Colonic mucosa (tissue), 4 donors: ENCODE results near the gene ZNF385B. TPM values are rescaled to one million over a fixed set of nuclear protein-coding genes. Genes with fewer than 3 reads are reported as not detected.

Experiments
- DNase-seq: peaks from one replicate; pipeline ENCODE4 v3.0.0-alpha.2; 2020
- H3K27ac ChIP-seq: fragments of 200-600 bp; one replicate; pipeline ENCODE4 v1.8.0; 2021
- H3K27me3 ChIP-seq: fragments of 200-600 bp; one replicate; pipeline ENCODE4 v1.8.0; 2021
- H3K36me3 ChIP-seq: fragments of 200-600 bp; one replicate; pipeline ENCODE4 v1.8.0; 2021
- H3K4me1 ChIP-seq: fragments of 200-600 bp; one replicate; pipeline ENCODE4 v1.8.0; 2021; ENCODE audit warnings: mild to moderate bottlenecking
- H3K4me3 ChIP-seq: fragments of 200-600 bp; one replicate; pipeline ENCODE4 v1.8.0; 2021
- H3K9ac ChIP-seq, 2 donors: one replicate each; pipeline ENCODE4 v1.7.0; 2013; ENCODE audit warnings: control low read depth in 2 of 2, low read depth in 2 of 2, low read length in 2 of 2
- H3K9me3 ChIP-seq: fragments of 200-600 bp; one replicate; pipeline ENCODE4 v1.8.0; 2021
- CTCF ChIP-seq: fragments of 200-600 bp; IDR thresholded peaks from one replicate; pipeline ENCODE4 v1.8.0; 2022; ENCODE audit warnings: antibody characterized with exemption, mild to moderate bottlenecking
- intact Hi-C: fragments of 100-400 bp; cut with DNase I; formaldehyde crosslinking; loops from one replicate; pipeline ENCODE4 v1.14.1; 2022
- total RNA-seq, 2 donors: library from RNA; stranded (reverse); fragmentation: NEBNext Ultra II Directional in 1 of 2; extraction: Animal tissue kit (Norgen Biotek cat#: 25700) in 1 of 2; gene quantifications; one replicate each; pipeline ENCODE4 v1.2.1, GENCODE V29; 2021
- donor health status: healthy.
- donor health status: DM: no; HTN: no; CAD: no.
- donor health status: DM: no; HTN: no; CAD: no.

Gene ZNF385B
- total RNA-seq, 2 donors from 2014 or later = 0.10 to 0.69 TPM

GRCh38 chr2:179478771-179479170 is 382.6 kb downstream of the ZNF385B start:
- no peak overlapping the region for H3K4me3 ChIP-seq
- no peaks in the 10 kb centered on the region for H3K9me3 ChIP-seq
- no peak for TF ChIP-seq CTCF
- H3K4me1 ChIP-seq = no peaks in the 10 kb centered on the region
- no peaks in the 10 kb centered on the region for H3K27me3 ChIP-seq
- H3K9ac ChIP-seq = no peak overlapping the region
- DNase-seq = no peak
- no peak overlapping the region for H3K27ac ChIP-seq
- intact Hi-C loops = no loop called here
- H3K36me3 ChIP-seq = no peaks in the 10 kb centered on the region

- no peak for TF ChIP-seq CTCF
- Histone ChIP-seq H3K36me3 (no peaks in the 10 kb centered on the region), H3K9me3 (no peaks in the 10 kb centered on the region), H3K9ac (no peak overlapping the region), H3K27ac (no peak overlapping the region), H3K4me3 (no peak overlapping the region), H3K4me1 (no peaks in the 10 kb centered on the region), H3K27me3 (no peaks in the 10 kb centered on the region)
- DNase-seq = no peak
- intact Hi-C loops = no loop called here
Observed at GRCh38 chr2:179470992-179471391, 390.4 kb downstream of the ZNF385B start.

- no peak for TF ChIP-seq CTCF
- Histone ChIP-seq H3K36me3 (no peaks in the 10 kb centered on the region), H3K9ac (no peak overlapping the region), H3K9me3 (no peaks in the 10 kb centered on the region), H3K27me3 (no peaks in the 10 kb centered on the region), H3K4me1 (no peaks in the 10 kb centered on the region), H3K27ac (no peak overlapping the region), H3K4me3 (no peak overlapping the region)
- DNase-seq = no peak
- intact Hi-C loops = no loop called here
Observed at GRCh38 chr2:179470089-179470488, 391.3 kb downstream of the ZNF385B start.

- intact Hi-C loops = no loop called here
- no peaks in the 10 kb centered on the region for H3K9me3 ChIP-seq
- H3K4me3 ChIP-seq = no peak overlapping the region
- TF ChIP-seq CTCF = no peak
- H3K36me3 ChIP-seq = no peaks in the 10 kb centered on the region
- no peaks in the 10 kb centered on the region for H3K4me1 ChIP-seq
- H3K27ac ChIP-seq = no peak overlapping the region
- no peaks in the 10 kb centered on the region for H3K27me3 ChIP-seq
- no peak for DNase-seq
- no peak overlapping the region for H3K9ac ChIP-seq
Observed at GRCh38 chr2:179467960-179468359, 393.5 kb downstream of the ZNF385B start.

- intact Hi-C loops = no loop called here
- Histone ChIP-seq H3K36me3 (no peaks in the 10 kb centered on the region), H3K4me1 (no peaks in the 10 kb centered on the region), H3K27me3 (no peaks in the 10 kb centered on the region), H3K9ac (no peak overlapping the region), H3K27ac (no peak overlapping the region), H3K4me3 (no peak overlapping the region), H3K9me3 (no peaks in the 10 kb centered on the region)
- TF ChIP-seq CTCF = no peak
- no peak for DNase-seq
Observed at GRCh38 chr2:179467111-179467510, 394.3 kb downstream of the ZNF385B start.

- TF ChIP-seq CTCF = no peak
- H3K4me1 ChIP-seq = no peaks in the 10 kb centered on the region
- H3K27ac ChIP-seq = no peak overlapping the region
- intact Hi-C loops = no loop called here
- DNase-seq = no peak
- H3K9me3 ChIP-seq = no peaks in the 10 kb centered on the region
- no peaks in the 10 kb centered on the region for H3K27me3 ChIP-seq
- H3K9ac ChIP-seq = no peak overlapping the region
- H3K36me3 ChIP-seq = no peaks in the 10 kb centered on the region
- no peak overlapping the region for H3K4me3 ChIP-seq
Observed at GRCh38 chr2:179461420-179461819, 400.0 kb downstream of the ZNF385B start.
